Bronchus fibroblast of lung (primary cell): ENCODE results near the gene DAAM2. TPM values are rescaled to one million over a fixed set of nuclear protein-coding genes. Genes with fewer than 3 reads are reported as not detected.

ENCODE experiments used
- total RNA-seq: library from RNA; depleted of rRNA; stranded (reverse); fragments of >200 nt; gene quantifications from 2 replicates; pipeline ENCODE4 v1.2.3, GENCODE V29; 2015

The DAAM2 gene
- 7.9 TPM in 2 replicates for total RNA-seq

DNA sequence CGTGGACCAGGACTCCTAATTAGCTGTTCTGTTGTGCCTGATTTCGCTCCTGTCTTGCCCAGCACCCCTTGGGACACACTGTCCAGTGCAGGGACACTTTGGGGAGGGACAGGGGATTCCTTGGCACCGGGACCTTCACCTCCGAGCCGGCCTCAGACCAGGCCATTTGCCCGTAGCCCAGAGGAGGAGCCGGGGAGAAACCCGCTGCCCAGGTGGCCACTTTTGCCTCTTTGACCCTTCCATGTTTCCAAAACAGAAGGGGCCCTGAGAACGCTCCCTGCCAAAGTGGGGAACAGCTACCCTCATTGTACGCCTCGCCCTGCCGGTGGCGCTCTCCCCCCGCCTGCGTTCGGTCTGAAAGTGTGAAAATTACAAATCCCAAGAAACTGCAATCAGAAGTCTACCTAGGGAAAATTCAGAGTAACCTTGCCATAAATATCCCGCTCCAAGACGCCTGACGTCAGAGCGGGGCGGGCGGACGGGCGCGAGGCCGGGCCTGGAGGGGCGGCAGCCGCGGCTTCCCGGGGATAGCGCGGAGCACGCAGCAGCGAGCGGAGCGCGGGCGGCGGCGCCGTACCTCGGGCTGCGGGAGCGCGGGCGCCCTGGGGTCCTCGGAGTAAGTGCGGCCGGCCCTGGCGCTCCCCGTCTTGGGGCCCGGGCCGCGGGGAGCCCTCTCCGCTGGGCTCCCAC is at the start of gene DAAM2:
DAAM2 (plus strand) TSS at position 527 of the 690 bp plus-strand sequence. CDS start 63,927 bp downstream, outside the sequence.

GRCh38 chr6:39934131-39934757 is 142.1 kb downstream of the DAAM2 start, which contains the start of gene MOCS1:
MOCS1 (minus strand) TSS chr6:39934462; CDS start chr6:39934417, 45 bp downstream.

Other genes starting within 250 kb of the DAAM2 start
- under 0.01 and 0.17 TPM in 2 replicates for gene KIF6, start 67.0 kb upstream of the DAAM2 start, total RNA-seq
- gene MOCS1, start 142.1 kb downstream of the DAAM2 start, total RNA-seq = 10.3 and 11.3 TPM in 2 replicates